Fibroblast of the aortic adventitia (primary cell): Measurements from ENCODE around the gene OR4B1. TPM values are rescaled to one million over a fixed set of nuclear protein-coding genes. Genes with fewer than 3 reads are reported as not detected.

Experiments used
- DNase-seq: peaks from one replicate; pipeline ENCODE4 v3.0.0-alpha.2; 2010; ENCODE audit warnings: low read depth
- H3K4me3 ChIP-seq: 2 replicates; pipeline ENCODE4 v1.5.1; 2011; ENCODE audit warnings: low read depth, mild to moderate bottlenecking, control low read depth, low read length, moderate library complexity
- CTCF ChIP-seq: IDR thresholded peaks from 2 replicates; pipeline ENCODE4 v1.5.1; 2011; ENCODE audit warnings: mild to moderate bottlenecking, low read length, control low read depth, inconsistent platforms; ENCODE audit not compliant: insufficient read depth
- total RNA-seq: library from RNA; depleted of rRNA; stranded (reverse); fragments of >200 nt; gene quantifications from 2 replicates; pipeline ENCODE4 v1.2.3, GENCODE V29; 2012; ENCODE audit warnings: low replicate concordance

OR4B1 gene, protein sequence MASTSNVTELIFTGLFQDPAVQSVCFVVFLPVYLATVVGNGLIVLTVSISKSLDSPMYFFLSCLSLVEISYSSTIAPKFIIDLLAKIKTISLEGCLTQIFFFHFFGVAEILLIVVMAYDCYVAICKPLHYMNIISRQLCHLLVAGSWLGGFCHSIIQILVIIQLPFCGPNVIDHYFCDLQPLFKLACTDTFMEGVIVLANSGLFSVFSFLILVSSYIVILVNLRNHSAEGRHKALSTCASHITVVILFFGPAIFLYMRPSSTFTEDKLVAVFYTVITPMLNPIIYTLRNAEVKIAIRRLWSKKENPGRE
- total RNA-seq: not detected in 2 replicates

DNA sequence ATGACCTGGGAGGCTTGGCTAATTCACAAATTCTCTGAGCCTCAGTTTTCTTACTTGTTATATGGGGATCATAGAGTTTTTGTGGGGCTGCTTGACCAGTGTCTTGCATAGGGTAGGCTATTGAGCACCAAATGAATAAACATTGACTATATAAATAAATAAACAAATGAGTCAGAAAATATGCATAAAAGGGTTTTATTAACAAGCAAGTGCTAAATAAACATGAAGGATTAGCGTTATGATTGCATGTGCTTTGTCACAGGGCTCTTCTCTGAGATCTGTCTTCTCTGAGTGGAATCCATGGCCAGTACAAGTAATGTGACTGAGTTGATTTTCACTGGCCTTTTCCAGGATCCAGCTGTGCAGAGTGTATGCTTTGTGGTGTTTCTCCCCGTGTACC lies at the start of gene OR4B1:
Gene OR4B1 (plus strand): TSS at position 301 of the 400 bp plus-strand sequence. CDS start 0 bp downstream, at position 301.
- TF ChIP-seq CTCF: no peak
- H3K4me3 ChIP-seq: no peak within 1 kb of the TSS

DNA sequence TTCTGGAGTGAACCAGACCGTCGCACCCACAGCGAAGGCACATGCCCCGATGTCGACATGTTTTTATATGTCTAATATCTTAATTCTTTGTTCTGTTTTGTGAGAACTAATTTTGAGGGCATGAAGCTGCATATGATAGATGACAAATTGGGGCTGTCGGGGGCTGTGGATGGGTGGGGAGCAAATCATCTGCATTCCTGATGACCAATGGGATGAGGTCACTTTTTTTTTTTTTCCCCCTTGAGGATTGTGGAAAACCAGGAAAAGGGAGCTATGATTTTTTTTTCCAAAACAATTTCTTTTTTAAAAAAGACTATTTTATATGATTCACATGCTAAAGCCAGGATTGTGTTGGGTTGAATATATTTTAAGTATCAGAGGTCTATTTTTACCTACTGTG lies 49.2 kb upstream of the OR4B1 start:
- no peak for TF ChIP-seq CTCF
- no peak overlapping the region for H3K4me3 ChIP-seq
- DNase-seq: no peak

More for the DNA sequence above, at the start of gene OR4B1:
- DNase-seq: no peak

DNA sequence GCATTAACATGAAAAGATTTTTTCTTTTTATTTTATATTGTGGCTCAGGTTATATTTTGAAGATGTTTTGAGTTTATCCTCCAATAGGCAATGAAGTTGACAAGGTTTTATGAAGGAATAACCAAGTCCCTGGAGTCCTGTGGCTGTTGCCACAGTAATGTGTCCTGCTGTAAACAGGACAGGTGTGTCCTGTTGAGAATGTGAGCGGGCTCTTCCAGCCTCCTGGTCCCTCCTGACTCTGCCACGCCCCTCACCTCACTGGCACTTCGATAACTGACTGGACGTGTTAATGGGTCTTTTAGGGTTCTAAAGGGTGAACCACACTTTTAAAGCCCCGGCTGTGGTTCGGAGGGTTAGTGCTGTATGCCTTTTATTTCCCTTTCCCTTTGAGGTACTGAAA lies 47.8 kb upstream of the OR4B1 start:
- no peak for TF ChIP-seq CTCF
- no peak overlapping the region for H3K4me3 ChIP-seq
- DNase-seq: no peak

DNA sequence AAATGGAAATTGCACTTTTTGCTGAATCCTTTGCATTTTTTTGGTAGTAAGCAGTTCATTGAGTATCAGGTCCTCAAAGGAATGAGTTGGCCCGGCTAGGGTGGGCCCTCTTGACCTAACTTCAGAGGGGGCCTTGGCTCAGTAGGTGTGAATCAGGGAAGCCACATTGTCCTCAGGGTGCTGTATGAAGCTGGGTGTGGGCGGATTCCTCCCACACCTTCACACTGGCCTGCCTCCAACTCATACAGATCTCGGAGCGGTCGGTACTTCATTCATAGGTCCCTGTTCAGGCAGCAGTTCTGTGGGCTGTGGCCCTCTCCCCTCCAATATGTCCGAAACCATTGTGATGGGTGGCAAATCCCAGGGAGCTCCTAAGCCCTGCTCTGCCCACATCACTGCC lies 47.4 kb upstream of the OR4B1 start:
- TF ChIP-seq CTCF: no peak
- no peak overlapping the region for H3K4me3 ChIP-seq
- no peak for DNase-seq

DNA sequence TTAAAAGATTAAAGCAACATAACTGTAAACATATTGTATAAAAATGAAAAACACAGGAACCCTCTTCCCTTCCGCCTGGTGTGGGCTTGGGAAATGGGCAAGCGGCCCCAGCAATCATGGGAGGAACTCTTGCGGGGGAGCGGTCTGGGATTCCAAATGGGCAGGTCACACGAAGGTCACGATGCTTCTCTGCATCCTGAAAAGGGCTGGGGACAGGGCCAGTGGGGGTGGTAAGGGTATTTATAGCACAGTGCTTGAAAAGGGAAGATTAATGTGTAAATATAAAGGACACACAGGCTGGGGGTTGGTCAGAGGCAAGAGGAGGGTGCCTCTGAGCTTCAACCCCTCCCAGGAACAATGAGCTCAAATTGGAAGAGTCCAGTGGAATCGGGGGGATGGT lies 46.9 kb upstream of the OR4B1 start:
- DNase-seq: peak; percentile 33
- TF ChIP-seq CTCF: no peak
- no peak overlapping the region for H3K4me3 ChIP-seq

- TF ChIP-seq CTCF: no peak
- no peak overlapping the region for H3K4me3 ChIP-seq
- DNase-seq: peak; percentile 67
These were observed 46.1 kb upstream of the OR4B1 start for GRCh38 chr11:48170241-48171233.
